Erythroblast (primary cell): Measurements from ENCODE around the gene TNFRSF18.

Experiments
- GATA1 ChIP-seq: IDR thresholded peaks from 2 replicates; pipeline ENCODE4 v1.6.1; 2011; ENCODE audit warnings: low read depth, mild to moderate bottlenecking, control low read depth, low read length, moderate library complexity
- POLR2A ChIP-seq: IDR thresholded peaks from 2 replicates; pipeline ENCODE4 v1.6.1; 2011; ENCODE audit warnings: mild to moderate bottlenecking, low read length

GRCh38 chr1:1215080-1215676 lies 8.8 kb upstream of the TNFRSF18 start:
- TF ChIP-seq POLR2A (no peak), GATA1 (no peak)
